Mesendoderm (in vitro differentiated cells): ENCODE data around the gene LRP2BP.

Source experiments
- DNase-seq: peaks from one replicate; pipeline ENCODE4 v3.0.0; 2013
- H2AK5ac ChIP-seq: 2 replicates; pipeline ENCODE4 v1.6.1; 2013; ENCODE audit warnings: low read length, inconsistent platforms
- H2BK120ac ChIP-seq: 2 replicates; pipeline ENCODE4 v1.6.1; 2013; ENCODE audit warnings: low read depth, mild to moderate bottlenecking, low read length, moderate library complexity, mixed read lengths
- H2BK15ac ChIP-seq: replicated peaks from 2 replicates; pipeline ENCODE4 v1.6.1; 2013; ENCODE audit warnings: low read depth, mild to moderate bottlenecking, moderate library complexity
- H2BK5ac ChIP-seq: 2 replicates; pipeline ENCODE4 v1.6.1; 2013; ENCODE audit warnings: low read length, inconsistent platforms
- H3K18ac ChIP-seq: 2 replicates; pipeline ENCODE4 v1.6.1; 2013; ENCODE audit warnings: mild to moderate bottlenecking, low read length, mixed read lengths
- H3K23ac ChIP-seq: one replicate; pipeline ENCODE4 v1.6.1; 2013; ENCODE audit warnings: low read length
- H3K27ac ChIP-seq: 2 replicates; pipeline ENCODE4 v1.5.1; 2013; ENCODE audit warnings: low read depth, mild to moderate bottlenecking, inconsistent platforms, low read length, moderate library complexity
- H3K27me3 ChIP-seq: 2 replicates; pipeline ENCODE4 v1.6.1; 2013; ENCODE audit warnings: low read length, control low read depth, mild to moderate bottlenecking, inconsistent platforms; ENCODE audit not compliant: insufficient read depth, poor library complexity
- H3K36me3 ChIP-seq: 2 replicates; pipeline ENCODE4 v1.6.1; 2013; ENCODE audit warnings: low read length, inconsistent platforms; ENCODE audit not compliant: control insufficient read depth, insufficient read depth
- H3K4ac ChIP-seq: one replicate; pipeline ENCODE4 v1.6.1; 2013; ENCODE audit warnings: low read depth, mild to moderate bottlenecking, low read length, moderate library complexity
- H3K4me1 ChIP-seq: 2 replicates; pipeline ENCODE4 v1.6.1; 2013; ENCODE audit warnings: low read depth, low read length, inconsistent platforms; ENCODE audit not compliant: control insufficient read depth
- H3K4me2 ChIP-seq: 2 replicates; pipeline ENCODE4 v1.6.1; 2013; ENCODE audit warnings: low read length
- H3K4me3 ChIP-seq: 2 replicates; pipeline ENCODE4 v1.5.1; 2013; ENCODE audit warnings: mild to moderate bottlenecking, low read length
- H3K56ac ChIP-seq: one replicate; pipeline ENCODE4 v1.6.1; 2013; ENCODE audit warnings: low read length
- H3K79me1 ChIP-seq: 2 replicates; pipeline ENCODE4 v1.6.1; 2013; ENCODE audit warnings: low read length, inconsistent platforms
- H3K79me2 ChIP-seq: 2 replicates; pipeline ENCODE4 v1.6.1; 2013; ENCODE audit warnings: mild to moderate bottlenecking, low read length; ENCODE audit not compliant: control insufficient read depth, insufficient read depth
- H3K9ac ChIP-seq: 2 replicates; pipeline ENCODE4 v1.6.1; 2013; ENCODE audit warnings: low read length, inconsistent platforms
- H4K5ac ChIP-seq: one replicate; pipeline ENCODE4 v1.6.1; 2013; ENCODE audit warnings: low read length
- H4K8ac ChIP-seq: one replicate; pipeline ENCODE4 v1.6.1; 2013; ENCODE audit warnings: low read depth, mild to moderate bottlenecking, control low read depth, low read length, moderate library complexity
- WGBS: extraction: QIAGEN DNeasy Blood & Tissue Kit; methylation state at CpG from one replicate; pipeline ENCODE4 v1.1.7; 2013; ENCODE audit warnings: low lambda C conversion rate, missing lambda C conversion rate; ENCODE audit not compliant: insufficient coverage; ENCODE audit errors: extremely low coverage; 5-methylcytosine and 5-hydroxymethylcytosine counted together

LRP2BP gene

DNA sequence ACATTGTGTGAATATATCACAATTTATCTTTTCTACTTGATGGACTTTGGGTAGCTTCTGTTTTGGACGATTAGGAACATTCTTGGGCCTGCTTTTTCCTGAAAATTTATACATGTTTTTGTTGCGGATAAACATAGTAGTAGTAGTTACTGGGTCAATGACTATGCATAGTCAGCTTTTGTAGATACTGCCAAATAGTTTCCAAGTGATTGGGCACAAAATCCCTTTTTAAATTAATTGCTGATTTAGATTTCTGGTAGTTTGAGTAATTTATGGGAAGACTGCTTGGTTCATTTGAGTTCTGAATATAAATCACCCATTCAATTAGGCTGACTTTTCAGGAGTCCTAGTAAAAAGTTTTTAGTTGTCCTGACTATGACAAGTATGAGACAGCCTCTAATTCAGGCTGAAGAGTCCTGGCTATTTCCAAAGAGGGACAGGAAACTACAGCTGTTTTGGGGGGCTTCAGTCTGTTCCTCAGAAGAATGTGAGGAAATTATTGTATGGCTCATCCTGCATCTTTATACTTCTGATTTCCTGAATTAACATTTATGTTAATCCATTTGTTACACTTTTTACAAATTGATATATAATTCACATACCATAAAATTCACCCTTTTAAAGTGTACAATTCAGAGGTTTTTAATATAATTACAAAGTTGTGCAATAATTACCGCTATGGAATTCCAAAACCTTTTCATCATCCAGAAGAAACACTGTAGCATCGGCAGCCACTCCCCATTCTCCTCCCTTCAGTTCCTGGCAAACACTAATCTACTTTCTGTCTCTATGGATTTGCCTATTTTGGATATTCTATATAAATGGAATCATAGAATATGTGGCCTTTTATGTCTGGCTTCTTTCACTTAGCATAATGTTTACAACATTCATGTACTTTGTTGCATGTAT lies 14.2 kb downstream of the LRP2BP start:
- H3K36me3 ChIP-seq, result no peaks in the 10 kb centered on the region

DNA sequence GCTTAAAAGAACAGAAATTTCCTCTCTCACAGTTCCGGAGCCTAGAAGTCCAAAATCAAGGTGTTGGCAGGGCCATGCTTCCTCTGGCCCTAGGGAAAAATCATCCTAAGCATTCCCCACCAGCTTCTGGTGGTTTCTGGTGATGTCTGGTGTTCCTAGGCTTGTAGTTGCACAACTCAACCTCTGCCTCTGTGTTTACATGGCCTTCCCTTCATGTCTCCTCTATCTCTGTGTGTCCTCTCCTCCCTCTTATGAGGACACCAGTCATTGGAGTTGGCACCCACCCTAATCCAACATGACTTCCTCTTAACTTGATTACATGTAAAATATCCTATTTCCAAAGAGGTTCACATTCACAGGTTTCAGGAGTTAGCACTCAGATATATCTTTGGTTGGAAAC lies 15.4 kb downstream of the LRP2BP start:
- Histone ChIP-seq H3K79me2 (no peaks in the 10 kb centered on the region), H3K9ac (no peak overlapping the region), H3K27ac (no peak overlapping the region), H3K4ac (no peak overlapping the region), H4K8ac (no peak overlapping the region), H3K36me3 (no peaks in the 10 kb centered on the region), H3K4me1 (no peaks in the 10 kb centered on the region), H3K79me1 (no peaks in the 10 kb centered on the region), H3K4me2 (no peak overlapping the region), H3K23ac (no peak overlapping the region), H3K4me3 (no peak overlapping the region), H3K56ac (no peak overlapping the region), H2BK120ac (no peak overlapping the region), H3K18ac (no peak overlapping the region), H2BK15ac (no peak overlapping the region), H3K27me3 (no peaks in the 10 kb centered on the region), H4K5ac (no peak overlapping the region), H2BK5ac (no peak overlapping the region), H2AK5ac (no peak overlapping the region)
- no peak for DNase-seq
- no CpG with 5 or more reads among the region's 1 CpG for WGBS

More for the DNA sequence above, 14.2 kb downstream of the LRP2BP start:
- Histone ChIP-seq H3K4me2 (no peak overlapping the region), H2BK5ac (no peak overlapping the region), H2BK120ac (no peak overlapping the region), H3K4ac (no peak overlapping the region), H2AK5ac (no peak overlapping the region), H3K9ac (no peak overlapping the region), H3K18ac (no peak overlapping the region), H3K79me2 (no peaks in the 10 kb centered on the region), H3K4me3 (no peak overlapping the region), H3K56ac (no peak overlapping the region), H2BK15ac (no peak overlapping the region), H4K5ac (no peak overlapping the region), H3K27ac (no peak overlapping the region), H3K4me1 (no peaks in the 10 kb centered on the region), H3K23ac (no peak overlapping the region), H4K8ac (no peak overlapping the region), H3K27me3 (no peaks in the 10 kb centered on the region), H3K79me1 (no peaks in the 10 kb centered on the region)
- DNase-seq, result no peak
- WGBS, result no CpG with 5 or more reads among the region's 4 CpGs

DNA sequence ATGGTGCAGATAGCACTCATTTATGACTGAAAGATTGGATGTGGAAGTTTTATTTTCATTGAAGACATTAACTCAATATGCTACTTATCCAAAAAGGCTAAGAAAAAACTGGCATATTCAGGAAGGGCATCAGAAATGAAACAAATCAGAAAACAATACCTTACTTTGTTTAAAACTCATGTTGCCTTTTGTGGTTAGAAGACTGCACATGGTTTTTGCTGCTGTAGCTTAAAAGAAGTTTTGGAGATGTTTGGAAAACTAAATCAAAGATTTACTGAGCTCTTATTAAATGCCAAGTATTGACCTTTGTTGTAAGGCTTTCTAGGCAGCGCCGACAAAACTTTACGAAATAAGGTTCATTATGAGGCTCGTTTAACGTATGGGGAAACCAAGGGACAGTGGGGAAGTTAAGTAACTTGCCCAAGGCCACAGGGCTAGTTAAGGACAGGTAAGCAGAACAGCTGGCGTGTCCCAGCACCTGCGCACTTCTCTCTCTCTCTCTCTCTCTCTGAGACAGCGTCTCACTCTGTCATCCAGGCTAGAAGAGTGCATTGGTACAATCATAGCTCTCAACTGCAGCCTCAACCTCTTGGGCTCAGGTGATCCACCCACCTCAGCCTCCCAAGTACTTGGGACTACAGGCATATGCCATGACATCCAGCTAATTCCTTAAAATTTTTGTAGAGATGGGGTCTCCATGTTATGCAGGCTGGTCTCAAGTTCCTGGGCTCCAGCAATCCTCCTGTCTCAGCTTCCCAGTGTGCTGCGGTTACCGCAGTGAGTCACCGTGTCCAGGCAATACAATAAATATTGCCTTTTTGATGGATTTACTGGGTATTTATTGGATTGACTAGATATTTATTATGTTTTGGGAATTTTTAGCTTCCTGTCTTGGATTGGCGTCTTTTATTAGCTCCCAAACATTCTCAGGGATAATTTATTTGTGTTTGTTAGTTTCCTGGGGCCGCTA lies 16.1 kb downstream of the LRP2BP start:
- DNase-seq, result no peak
- no peak overlapping the region for H3K56ac ChIP-seq
- no peaks in the 10 kb centered on the region for H3K79me1 ChIP-seq
- no peak overlapping the region for H3K27ac ChIP-seq
- H2BK120ac ChIP-seq, result no peak overlapping the region
- H4K5ac ChIP-seq, result no peak overlapping the region
- no peaks in the 10 kb centered on the region for H3K4me1 ChIP-seq
- H2BK15ac ChIP-seq, result no peak overlapping the region
- no peak overlapping the region for H3K23ac ChIP-seq
- no peak overlapping the region for H2AK5ac ChIP-seq
- no peak overlapping the region for H3K4me2 ChIP-seq
- no peaks in the 10 kb centered on the region for H3K27me3 ChIP-seq
- no peak overlapping the region for H3K9ac ChIP-seq
- no peak overlapping the region for H2BK5ac ChIP-seq
- no peak overlapping the region for H3K18ac ChIP-seq
- no peak overlapping the region for H3K4me3 ChIP-seq
- no CpG with 5 or more reads among the region's 13 CpGs for WGBS
- H3K36me3 ChIP-seq, result no peaks in the 10 kb centered on the region
- H3K79me2 ChIP-seq, result no peaks in the 10 kb centered on the region
- no peak overlapping the region for H4K8ac ChIP-seq
- no peak overlapping the region for H3K4ac ChIP-seq

DNA sequence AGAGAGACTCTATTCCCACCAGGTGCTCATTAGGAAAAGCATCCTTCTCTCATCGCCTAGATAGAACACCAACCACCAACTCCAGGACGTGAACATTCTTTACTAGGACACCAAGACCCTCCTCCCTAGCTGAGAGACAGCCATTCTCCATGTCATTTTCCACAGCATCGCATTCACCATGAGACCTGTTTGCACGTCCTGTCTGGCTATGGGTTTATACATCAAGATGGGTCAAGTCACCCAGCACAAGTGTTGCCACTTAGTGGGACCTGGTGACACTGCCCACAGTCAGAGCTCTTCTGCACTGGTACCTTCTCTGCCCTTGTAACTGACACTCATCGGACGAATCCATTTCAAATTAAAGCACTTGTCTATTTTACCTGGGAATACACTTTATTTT lies 17.5 kb downstream of the LRP2BP start:
- Histone ChIP-seq H4K5ac (no peak overlapping the region), H3K79me2 (no peaks in the 10 kb centered on the region), H3K4me2 (no peak overlapping the region), H3K27me3 (no peaks in the 10 kb centered on the region), H3K4me1 (no peaks in the 10 kb centered on the region), H3K27ac (no peak overlapping the region), H3K79me1 (no peaks in the 10 kb centered on the region), H2BK5ac (no peak overlapping the region), H2BK120ac (no peak overlapping the region), H3K9ac (no peak overlapping the region), H3K18ac (no peak overlapping the region), H4K8ac (no peak overlapping the region), H3K56ac (no peak overlapping the region), H2BK15ac (no peak overlapping the region), H3K4ac (no peak overlapping the region), H3K4me3 (no peak overlapping the region), H3K36me3 (no peaks in the 10 kb centered on the region), H2AK5ac (no peak overlapping the region), H3K23ac (no peak overlapping the region)
- DNase-seq, result no peak
- no CpG with 5 or more reads among the region's 6 CpGs for WGBS

DNA sequence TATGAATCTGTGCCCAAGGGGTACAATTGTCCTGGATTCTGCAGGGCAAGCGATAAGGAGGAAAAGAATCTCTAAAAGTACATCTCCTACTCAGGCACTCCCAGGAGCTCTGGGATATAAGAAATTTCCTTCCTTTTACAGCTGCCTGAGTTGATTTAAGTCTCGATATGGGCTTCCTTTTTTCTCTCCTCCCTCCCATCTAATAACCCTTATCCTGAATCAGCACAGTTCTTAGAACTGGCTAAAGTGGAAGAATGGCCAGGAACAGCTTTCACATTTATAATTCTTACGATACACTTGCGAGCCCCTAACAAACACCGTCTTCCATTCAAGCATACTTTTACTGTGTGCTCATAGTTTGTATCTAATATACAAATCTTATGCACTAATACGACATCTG lies 21.2 kb downstream of the LRP2BP start:
- H3K4me1 ChIP-seq, result peaks cover 6% of the 10 kb centered on the region
- H2AK5ac ChIP-seq, result no peak overlapping the region
- H3K4me3 ChIP-seq, result no peak overlapping the region

More for the DNA sequence above, 21.2 kb downstream of the LRP2BP start:
- Histone ChIP-seq H3K23ac (no peak overlapping the region), H2BK15ac (no peak overlapping the region), H3K56ac (no peak overlapping the region), H3K27me3 (no peaks in the 10 kb centered on the region), H2BK120ac (no peak overlapping the region), H2BK5ac (no peak overlapping the region), H3K18ac (no peak overlapping the region), H3K79me1 (no peaks in the 10 kb centered on the region), H4K5ac (no peak overlapping the region), H3K79me2 (no peaks in the 10 kb centered on the region), H3K4ac (no peak overlapping the region), H3K4me2 (no peak overlapping the region), H3K9ac (no peak overlapping the region), H3K36me3 (no peaks in the 10 kb centered on the region), H4K8ac (no peak overlapping the region), H3K27ac (no peak overlapping the region)
- DNase-seq, result no peak
- WGBS, result 100% methylated on average over 1 of the region's 6 CpGs
